Endodermal cell (in vitro differentiated cells): ENCODE results near the gene LGR6. TPM values are rescaled to one million over a fixed set of nuclear protein-coding genes. Genes with fewer than 3 reads are reported as not detected.

Experiments
- DNase-seq: peaks from one replicate; pipeline ENCODE4 v3.0.0-alpha.2; 2017
- H3K27ac ChIP-seq: 2 replicates; pipeline ENCODE4 v1.5.1; 2013; ENCODE audit warnings: mild to moderate bottlenecking, low read depth, low read length, moderate library complexity
- H3K27me3 ChIP-seq: 2 replicates; pipeline ENCODE4 v1.6.1; 2013; ENCODE audit warnings: mild to moderate bottlenecking, low read length, moderate library complexity; ENCODE audit not compliant: insufficient read depth, control insufficient read depth, poor library complexity, severe bottlenecking
- H3K36me3 ChIP-seq: 2 replicates; pipeline ENCODE4 v1.7.0; 2013; ENCODE audit warnings: mild to moderate bottlenecking, low read length, moderate library complexity; ENCODE audit not compliant: control insufficient read depth, insufficient read depth
- H3K4me1 ChIP-seq: one replicate; pipeline ENCODE4 v1.7.0; 2013; ENCODE audit warnings: low read length; ENCODE audit not compliant: control insufficient read depth, insufficient read depth
- H3K4me3 ChIP-seq: 2 replicates; pipeline ENCODE4 v1.5.1; 2013; ENCODE audit warnings: mild to moderate bottlenecking, low read length, moderate library complexity
- H3K9ac ChIP-seq: 2 replicates; pipeline ENCODE4 v1.6.1; 2013; ENCODE audit warnings: mild to moderate bottlenecking, low read length, moderate library complexity; ENCODE audit not compliant: poor library complexity, severe bottlenecking; ENCODE audit errors: extremely low read depth
- H3K9me3 ChIP-seq: 2 replicates; pipeline ENCODE4 v1.6.1; 2013; ENCODE audit warnings: mild to moderate bottlenecking, low read length, moderate library complexity; ENCODE audit not compliant: control insufficient read depth
- H3K27ac Mint-ChIP-seq: 2 replicates; pipeline ENCODE4 v1.8.0; 2020; ENCODE audit warnings: mixed read lengths
- H3K27me3 Mint-ChIP-seq: 2 replicates; pipeline ENCODE4 v1.8.0; 2021; ENCODE audit warnings: mild to moderate bottlenecking, mixed read lengths; ENCODE audit not compliant: insufficient read depth
- H3K36me3 Mint-ChIP-seq: 2 replicates; pipeline ENCODE4 v1.8.0; 2020; ENCODE audit warnings: low read depth, mixed read lengths
- H3K4me1 Mint-ChIP-seq: 2 replicates; pipeline ENCODE4 v1.8.0; 2020; ENCODE audit warnings: mixed read lengths
- H3K4me3 Mint-ChIP-seq: 2 replicates; pipeline ENCODE4 v1.8.0; 2020; ENCODE audit warnings: mild to moderate bottlenecking, moderate library complexity, mixed read lengths
- H3K9me3 Mint-ChIP-seq: 2 replicates; pipeline ENCODE4 v1.8.0; 2020; ENCODE audit warnings: mild to moderate bottlenecking, mixed read lengths
- WGBS, 2 experiments: methylation state at CpG; one replicate each; pipeline versions ENCODE4 v1.1.5 to v1.1.7; 2013; ENCODE audit warnings: missing lambda C conversion rate in 2 of 2, mixed read lengths in 1 of 2; ENCODE audit not compliant: insufficient coverage in 1 of 2, insufficient read length in 1 of 2; 5-methylcytosine and 5-hydroxymethylcytosine counted together
- total RNA-seq, 2 donors: library from RNA; stranded (reverse); fragmentation: NEBNext Ultra II Directional in 1 of 2; extraction: Animal tissue kit (Norgen Biotek cat#: 25700) in 1 of 2; gene quantifications; 2 replicates in 1 of 2; 3 replicates in 1 of 2; pipeline ENCODE4 v1.2.1, GENCODE V29; 2021
- TF ChIP-seq, protein P1 (sequence below): fragments of 200-600 bp; sonication (generic); conservative IDR thresholded peaks from 2 replicates; pipeline ENCODE4 v1.5.0; 2021; ENCODE audit warnings: antibody characterized with exemption, mild to moderate bottlenecking

Gene LGR6
- total RNA-seq, 2 donors from 2014 or later = 0.73 to 1.5 TPM

DNA sequence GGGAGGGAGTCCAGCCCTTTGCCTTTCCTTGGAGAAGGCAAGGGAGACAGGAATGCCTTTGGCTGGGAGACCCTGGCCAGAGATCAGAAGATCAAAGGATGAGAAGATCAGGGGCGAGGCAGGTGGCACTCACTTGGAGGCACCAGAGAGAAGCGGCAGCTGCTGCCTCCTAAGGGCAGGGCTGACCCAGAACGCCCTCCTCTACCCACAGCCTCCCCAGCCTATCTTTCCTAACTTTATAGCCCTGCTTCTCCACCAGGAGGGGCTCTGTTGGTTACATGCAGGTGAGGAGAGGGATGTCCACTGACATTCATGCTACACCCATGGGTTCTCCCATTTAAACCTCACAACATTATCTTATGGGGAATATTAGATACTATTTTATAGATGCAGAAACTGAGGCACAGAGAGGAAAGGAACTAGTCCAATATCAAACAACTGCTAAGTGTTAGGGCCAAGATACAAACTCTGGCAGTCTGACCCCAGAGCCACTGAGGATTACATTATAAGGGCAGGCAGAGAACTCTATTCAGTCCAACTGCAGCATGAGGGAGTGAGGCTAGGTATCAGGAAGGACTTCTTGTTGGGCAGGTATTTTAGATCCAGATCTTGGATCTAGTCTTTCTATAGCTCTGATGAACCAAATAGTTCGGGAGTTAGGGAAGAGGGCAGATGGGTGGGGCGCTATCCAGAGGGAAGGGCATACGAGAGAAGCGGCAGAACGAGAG is 19.9 kb downstream of the LGR6 start:
- peak; percentile 87 for DNase-seq
- peak overlapping the region; percentile 87 for H3K27ac Mint-ChIP-seq
- H3K9ac ChIP-seq = no peak overlapping the region
- WGBS, 2 experiments = 35 to 40% methylated on average over 6 to 8 of the region's 8 CpGs
- peak overlapping the region; percentile 65 for H3K4me3 Mint-ChIP-seq
- TF ChIP-seq, protein P1, sequence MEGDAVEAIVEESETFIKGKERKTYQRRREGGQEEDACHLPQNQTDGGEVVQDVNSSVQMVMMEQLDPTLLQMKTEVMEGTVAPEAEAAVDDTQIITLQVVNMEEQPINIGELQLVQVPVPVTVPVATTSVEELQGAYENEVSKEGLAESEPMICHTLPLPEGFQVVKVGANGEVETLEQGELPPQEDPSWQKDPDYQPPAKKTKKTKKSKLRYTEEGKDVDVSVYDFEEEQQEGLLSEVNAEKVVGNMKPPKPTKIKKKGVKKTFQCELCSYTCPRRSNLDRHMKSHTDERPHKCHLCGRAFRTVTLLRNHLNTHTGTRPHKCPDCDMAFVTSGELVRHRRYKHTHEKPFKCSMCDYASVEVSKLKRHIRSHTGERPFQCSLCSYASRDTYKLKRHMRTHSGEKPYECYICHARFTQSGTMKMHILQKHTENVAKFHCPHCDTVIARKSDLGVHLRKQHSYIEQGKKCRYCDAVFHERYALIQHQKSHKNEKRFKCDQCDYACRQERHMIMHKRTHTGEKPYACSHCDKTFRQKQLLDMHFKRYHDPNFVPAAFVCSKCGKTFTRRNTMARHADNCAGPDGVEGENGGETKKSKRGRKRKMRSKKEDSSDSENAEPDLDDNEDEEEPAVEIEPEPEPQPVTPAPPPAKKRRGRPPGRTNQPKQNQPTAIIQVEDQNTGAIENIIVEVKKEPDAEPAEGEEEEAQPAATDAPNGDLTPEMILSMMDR = peak; percentile 84
- no peaks in the 10 kb centered on the region for H3K9me3 ChIP-seq
- peaks cover 5% of the 10 kb centered on the region for H3K4me1 ChIP-seq
- H3K4me1 Mint-ChIP-seq = peaks cover 3% of the 10 kb centered on the region
- H3K36me3 ChIP-seq = no peaks in the 10 kb centered on the region
- no peak overlapping the region for H3K27ac ChIP-seq
- H3K9me3 Mint-ChIP-seq = no peaks in the 10 kb centered on the region
- peaks cover 30% of the 10 kb centered on the region for H3K27me3 Mint-ChIP-seq
- H3K4me3 ChIP-seq = peak overlapping the region; percentile 73
- no peaks in the 10 kb centered on the region for H3K36me3 Mint-ChIP-seq
- no peaks in the 10 kb centered on the region for H3K27me3 ChIP-seq

DNA sequence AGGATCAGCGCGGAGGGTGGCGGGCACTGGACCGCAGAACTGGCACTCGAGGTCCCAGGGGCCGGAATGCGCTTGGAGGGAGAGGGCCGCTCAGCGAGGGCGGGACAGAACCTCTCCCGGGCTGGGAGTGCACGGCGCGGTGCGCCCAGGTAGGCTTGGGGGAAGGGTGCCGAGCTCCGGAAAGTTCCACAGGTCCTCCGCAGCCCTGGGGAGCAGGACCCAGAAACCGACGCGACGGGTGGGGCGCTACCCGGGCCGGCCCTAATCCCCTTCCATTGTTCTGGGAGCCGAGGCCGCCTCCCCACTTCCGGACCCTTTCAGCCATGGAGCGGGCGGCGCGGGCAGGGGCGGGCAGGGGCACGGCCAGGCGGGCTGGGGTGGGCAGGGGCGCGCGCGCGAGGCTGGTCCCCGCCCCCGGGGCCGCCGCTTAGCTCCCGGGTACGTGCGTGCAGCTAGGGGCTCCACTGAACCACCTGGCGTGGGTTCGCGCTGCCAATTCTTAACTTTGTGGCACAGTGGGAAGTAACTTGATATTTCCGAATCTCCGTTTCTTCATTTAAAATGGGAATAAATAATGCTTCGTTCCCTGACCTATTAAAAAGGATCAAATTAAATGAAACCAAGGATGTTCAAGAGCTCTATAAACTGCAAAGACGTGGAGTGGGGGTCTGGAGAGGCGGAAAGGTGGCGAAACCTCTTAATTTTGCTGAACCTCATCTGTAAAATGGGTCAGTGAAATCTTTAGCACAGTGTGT is 20.7 kb downstream of the LGR6 start:
- Histone ChIP-seq H3K9ac (no peak overlapping the region), H3K27ac (no peak overlapping the region), H3K4me3 (peak overlapping the region; percentile 73), H3K36me3 (no peaks in the 10 kb centered on the region), H3K9me3 (no peaks in the 10 kb centered on the region), H3K27me3 (no peaks in the 10 kb centered on the region), H3K4me1 (peaks cover 5% of the 10 kb centered on the region)
- peak overlapping the region; percentile 87 for H3K27ac Mint-ChIP-seq
- H3K4me1 Mint-ChIP-seq = peaks cover 3% of the 10 kb centered on the region
- TF ChIP-seq, protein P1 = no peak
- H3K9me3 Mint-ChIP-seq = no peaks in the 10 kb centered on the region
- H3K4me3 Mint-ChIP-seq = peak overlapping the region; percentile 65
- H3K36me3 Mint-ChIP-seq = no peaks in the 10 kb centered on the region
- DNase-seq = peak; percentile 83
- 10 to 19% methylated on average over 16 to 56 of the region's 56 CpGs for WGBS, 2 experiments
- H3K27me3 Mint-ChIP-seq = peaks cover 32% of the 10 kb centered on the region

DNA sequence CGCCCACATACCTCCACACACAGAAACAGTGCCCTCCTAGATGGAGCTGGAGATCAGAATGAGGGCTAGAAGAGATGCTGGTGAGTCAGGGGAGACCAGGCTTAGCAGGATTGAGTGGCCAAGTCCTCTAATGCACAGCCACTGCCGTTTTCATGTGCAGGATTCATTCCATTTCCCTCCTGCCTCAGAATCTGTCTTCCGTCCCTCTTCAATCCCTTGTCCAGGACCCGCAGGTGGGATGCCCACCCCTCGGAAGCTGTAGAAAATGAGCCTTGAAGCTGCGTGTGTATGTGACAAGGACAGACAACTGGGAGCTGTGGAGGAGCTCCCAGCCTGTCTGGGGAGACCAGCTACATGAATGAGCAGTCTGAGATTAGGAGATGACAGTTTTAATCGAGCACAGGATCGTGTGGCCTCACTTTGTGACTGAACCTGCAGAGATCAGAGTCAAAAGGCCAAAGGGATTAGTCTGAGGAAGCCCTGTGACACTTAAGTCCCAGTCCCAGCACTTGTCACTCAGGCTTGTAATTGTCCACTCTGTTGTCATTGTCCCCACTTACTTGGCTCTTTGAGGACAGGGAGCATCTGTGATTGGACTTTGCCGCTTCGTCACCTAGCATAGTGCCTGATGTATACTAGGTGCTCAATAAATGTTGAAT is 22.0 kb downstream of the LGR6 start:
- H3K9me3 Mint-ChIP-seq = no peaks in the 10 kb centered on the region
- H3K4me3 Mint-ChIP-seq = no peak overlapping the region
- Histone ChIP-seq H3K4me1 (peaks cover 5% of the 10 kb centered on the region), H3K4me3 (no peak overlapping the region), H3K9me3 (no peaks in the 10 kb centered on the region), H3K27ac (no peak overlapping the region), H3K27me3 (no peaks in the 10 kb centered on the region), H3K9ac (no peak overlapping the region), H3K36me3 (no peaks in the 10 kb centered on the region)
- TF ChIP-seq, protein P1 = no peak
- 91 to 95% methylated on average over 9 of the region's 10 CpGs for WGBS, 2 experiments
- peaks cover 3% of the 10 kb centered on the region for H3K4me1 Mint-ChIP-seq
- H3K36me3 Mint-ChIP-seq = no peaks in the 10 kb centered on the region
- H3K27me3 Mint-ChIP-seq = peaks cover 32% of the 10 kb centered on the region
- DNase-seq = no peak
- H3K27ac Mint-ChIP-seq = no peak overlapping the region
